ENCODE results near the gene ZNF786.

The ZNF786 gene

GRCh38 chr7:149077594-149077993, 12.9 kb downstream of the ZNF786 start:
- no peak overlapping the region for H3K4me3 ChIP-seq (ENCODE audit: low read length)
- no peak for DNase-seq (ENCODE audit: low read depth)
- TF ChIP-seq, protein P1, sequence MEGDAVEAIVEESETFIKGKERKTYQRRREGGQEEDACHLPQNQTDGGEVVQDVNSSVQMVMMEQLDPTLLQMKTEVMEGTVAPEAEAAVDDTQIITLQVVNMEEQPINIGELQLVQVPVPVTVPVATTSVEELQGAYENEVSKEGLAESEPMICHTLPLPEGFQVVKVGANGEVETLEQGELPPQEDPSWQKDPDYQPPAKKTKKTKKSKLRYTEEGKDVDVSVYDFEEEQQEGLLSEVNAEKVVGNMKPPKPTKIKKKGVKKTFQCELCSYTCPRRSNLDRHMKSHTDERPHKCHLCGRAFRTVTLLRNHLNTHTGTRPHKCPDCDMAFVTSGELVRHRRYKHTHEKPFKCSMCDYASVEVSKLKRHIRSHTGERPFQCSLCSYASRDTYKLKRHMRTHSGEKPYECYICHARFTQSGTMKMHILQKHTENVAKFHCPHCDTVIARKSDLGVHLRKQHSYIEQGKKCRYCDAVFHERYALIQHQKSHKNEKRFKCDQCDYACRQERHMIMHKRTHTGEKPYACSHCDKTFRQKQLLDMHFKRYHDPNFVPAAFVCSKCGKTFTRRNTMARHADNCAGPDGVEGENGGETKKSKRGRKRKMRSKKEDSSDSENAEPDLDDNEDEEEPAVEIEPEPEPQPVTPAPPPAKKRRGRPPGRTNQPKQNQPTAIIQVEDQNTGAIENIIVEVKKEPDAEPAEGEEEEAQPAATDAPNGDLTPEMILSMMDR (IDR thresholded peaks at IDR 0.05; ENCODE audit: insufficient read depth, low read depth, low read length, missing control alignments) = no peak

- DNase-seq (ENCODE audit: low read depth) = no peak
- no peak overlapping the region for H3K4me3 ChIP-seq (ENCODE audit: low read length)
- TF ChIP-seq, protein P1 (IDR thresholded peaks at IDR 0.05; ENCODE audit: insufficient read depth, low read depth, low read length, missing control alignments) = no peak
Measured at GRCh38 chr7:149075286-149075685, 15.2 kb downstream of the ZNF786 start.

DNA sequence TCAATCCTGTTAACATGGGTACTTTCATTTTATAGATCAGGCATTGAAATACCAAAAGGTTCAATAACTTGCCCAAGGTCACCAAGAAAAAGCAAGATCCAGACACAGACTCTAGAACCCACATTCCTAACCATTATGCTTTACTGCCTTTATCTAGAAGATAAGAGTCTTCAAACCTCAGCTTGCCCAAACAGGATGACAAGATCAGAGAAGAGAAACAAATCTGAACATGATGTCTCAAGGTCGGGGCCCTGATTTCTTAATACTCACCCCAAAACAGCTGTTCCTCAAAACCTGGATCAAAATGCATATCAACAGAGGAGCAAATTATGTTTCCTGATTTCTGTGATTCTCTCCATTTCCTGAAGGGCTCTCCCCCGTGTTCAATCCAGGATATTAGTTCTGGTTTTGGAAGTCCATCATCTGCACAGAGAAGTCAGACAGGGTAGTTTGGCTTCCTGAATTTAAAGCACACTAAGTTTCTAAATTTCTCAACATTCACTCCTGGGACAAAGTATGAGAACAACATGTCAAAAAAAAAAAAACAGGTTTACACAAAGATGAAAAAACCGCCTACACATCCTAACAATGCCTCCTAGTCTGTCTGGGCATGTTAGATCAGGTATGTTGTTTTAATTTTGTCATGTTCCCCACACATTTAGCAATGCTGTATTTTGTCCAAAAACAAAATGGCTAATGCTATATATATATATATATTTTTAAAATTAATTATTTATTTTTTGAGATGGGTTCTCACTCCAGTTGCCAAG, 16.2 kb downstream of the ZNF786 start:
- TF ChIP-seq, protein P1 (IDR thresholded peaks at IDR 0.05; ENCODE audit: insufficient read depth, low read depth, low read length, missing control alignments) = no peak
- DNase-seq (ENCODE audit: low read depth) = peak; percentile 87
- no peak overlapping the region for H3K4me3 ChIP-seq (ENCODE audit: low read length)

- TF ChIP-seq, protein P1 (IDR thresholded peaks at IDR 0.05; ENCODE audit: insufficient read depth, low read depth, low read length, missing control alignments) = no peak
- DNase-seq (ENCODE audit: low read depth) = no peak
- H3K4me3 ChIP-seq (ENCODE audit: low read length) = no peak overlapping the region
Measured at GRCh38 chr7:149072438-149072775, 18.1 kb downstream of the ZNF786 start.

- no peak overlapping the region for H3K4me3 ChIP-seq (ENCODE audit: low read length)
- TF ChIP-seq, protein P1 (IDR thresholded peaks at IDR 0.05; ENCODE audit: insufficient read depth, low read depth, low read length, missing control alignments) = peak; percentile 33
Measured at GRCh38 chr7:149071641-149072437, 18.7 kb downstream of the ZNF786 start.

DNA sequence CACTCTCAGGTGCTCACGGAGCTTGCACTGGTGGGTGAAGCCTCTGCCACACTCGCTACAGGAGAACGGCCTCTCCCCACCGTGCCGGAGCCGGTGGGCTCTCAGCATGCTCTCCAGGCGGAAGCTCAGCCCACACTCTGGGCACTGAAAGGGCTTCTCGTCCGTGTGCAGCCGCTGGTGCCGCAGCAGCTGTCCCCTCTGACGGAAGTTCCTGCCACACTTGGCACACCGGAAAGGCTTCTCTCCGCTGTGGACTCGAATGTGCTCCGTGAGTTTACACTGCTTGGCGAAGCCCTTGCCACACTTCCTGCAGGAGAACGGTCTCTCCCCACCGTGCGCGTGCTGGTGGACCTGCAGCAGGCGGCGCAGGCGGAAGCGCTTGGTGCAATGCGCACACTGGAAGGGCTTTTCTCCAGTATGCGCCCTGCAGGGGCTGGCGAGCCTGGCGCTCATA, 19.3 kb downstream of the ZNF786 start:
- no peak overlapping the region for H3K4me3 ChIP-seq (ENCODE audit: low read length)
- DNase-seq (ENCODE audit: low read depth) = no peak
- TF ChIP-seq, protein P1 (IDR thresholded peaks at IDR 0.05; ENCODE audit: insufficient read depth, low read depth, low read length, missing control alignments) = no peak

More at GRCh38 chr7:149071641-149072437, 18.7 kb downstream of the ZNF786 start:
- DNase-seq (ENCODE audit: low read depth) = peak; percentile 15

All from epithelial cell of esophagus (primary cell).